Activated gamma-delta T cell treated with anti-CD3 and anti-CD28 coated beads, Interleukin-2, amount 50 U/mL, for 16 hours (primary cell): Measurements from ENCODE around the gene SH3BP4.

Experiments used
- DNase-seq: peaks from one replicate; pipeline ENCODE4 v3.0.0-alpha.2; 2020; ENCODE audit warnings: low read depth

The SH3BP4 gene

GRCh38 chr2:234986390-234986789, 34.6 kb downstream of the SH3BP4 start:
- DNase-seq, result no peak

- DNase-seq, result no peak
These were observed 35.3 kb downstream of the SH3BP4 start for GRCh38 chr2:234986876-234987720.

- DNase-seq, result no peak
These were observed 35.9 kb downstream of the SH3BP4 start for GRCh38 chr2:234987754-234988153.

- no peak for DNase-seq
These were observed 36.7 kb downstream of the SH3BP4 start for GRCh38 chr2:234988491-234988890.

GRCh38 chr2:234989183-234989701, 37.4 kb downstream of the SH3BP4 start:
- DNase-seq, result no peak

- DNase-seq, result no peak
These were observed 38.5 kb downstream of the SH3BP4 start for GRCh38 chr2:234990300-234990699.

- DNase-seq, result no peak
These were observed 39.5 kb downstream of the SH3BP4 start for GRCh38 chr2:234991290-234991689.

- DNase-seq, result no peak
These were observed 40.0 kb downstream of the SH3BP4 start for GRCh38 chr2:234991793-234992192.

GRCh38 chr2:234992196-234992595, 40.4 kb downstream of the SH3BP4 start:
- DNase-seq, result no peak

- DNase-seq, result no peak
These were observed 41.0 kb downstream of the SH3BP4 start for GRCh38 chr2:234992624-234993349.

- DNase-seq, result no peak
These were observed 41.7 kb downstream of the SH3BP4 start for GRCh38 chr2:234993541-234993981.

- DNase-seq, result no peak
These were observed 42.9 kb downstream of the SH3BP4 start for GRCh38 chr2:234994438-234995321.

GRCh38 chr2:234995332-234996068, 43.7 kb downstream of the SH3BP4 start:
- no peak for DNase-seq

GRCh38 chr2:234996069-234996940, 44.5 kb downstream of the SH3BP4 start:
- no peak for DNase-seq

- no peak for DNase-seq
These were observed 45.1 kb downstream of the SH3BP4 start for GRCh38 chr2:234996941-234997270.

- no peak for DNase-seq
These were observed 45.6 kb downstream of the SH3BP4 start for GRCh38 chr2:234997389-234997788.

GRCh38 chr2:234998404-234999211, 46.8 kb downstream of the SH3BP4 start:
- DNase-seq, result no peak

GRCh38 chr2:234999740-235000425, 48.1 kb downstream of the SH3BP4 start:
- no peak for DNase-seq
